Measurements from ENCODE around the gene TIGAR.

The TIGAR gene

DNA sequence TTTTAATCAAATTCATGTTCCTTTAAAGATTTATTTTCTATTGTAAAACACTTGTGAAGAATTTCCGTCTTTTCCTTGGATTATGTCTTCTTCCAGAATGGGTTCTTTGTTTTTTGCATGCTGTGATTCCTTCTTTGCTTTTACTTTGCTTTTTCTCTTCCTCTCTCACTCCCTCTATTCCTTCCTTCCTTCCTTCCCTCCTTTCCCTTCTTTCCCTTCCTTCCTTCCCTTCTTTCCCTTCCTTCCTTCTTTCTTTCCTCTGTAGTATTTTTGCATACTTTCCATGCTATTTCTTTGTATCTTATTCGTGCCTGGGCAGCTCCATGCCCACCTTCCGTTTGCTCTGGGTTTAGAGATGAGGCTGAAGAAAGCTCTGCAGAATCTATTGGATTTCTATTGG lies 80.1 kb downstream of the TIGAR start:
- TF ChIP-seq, protein P1, sequence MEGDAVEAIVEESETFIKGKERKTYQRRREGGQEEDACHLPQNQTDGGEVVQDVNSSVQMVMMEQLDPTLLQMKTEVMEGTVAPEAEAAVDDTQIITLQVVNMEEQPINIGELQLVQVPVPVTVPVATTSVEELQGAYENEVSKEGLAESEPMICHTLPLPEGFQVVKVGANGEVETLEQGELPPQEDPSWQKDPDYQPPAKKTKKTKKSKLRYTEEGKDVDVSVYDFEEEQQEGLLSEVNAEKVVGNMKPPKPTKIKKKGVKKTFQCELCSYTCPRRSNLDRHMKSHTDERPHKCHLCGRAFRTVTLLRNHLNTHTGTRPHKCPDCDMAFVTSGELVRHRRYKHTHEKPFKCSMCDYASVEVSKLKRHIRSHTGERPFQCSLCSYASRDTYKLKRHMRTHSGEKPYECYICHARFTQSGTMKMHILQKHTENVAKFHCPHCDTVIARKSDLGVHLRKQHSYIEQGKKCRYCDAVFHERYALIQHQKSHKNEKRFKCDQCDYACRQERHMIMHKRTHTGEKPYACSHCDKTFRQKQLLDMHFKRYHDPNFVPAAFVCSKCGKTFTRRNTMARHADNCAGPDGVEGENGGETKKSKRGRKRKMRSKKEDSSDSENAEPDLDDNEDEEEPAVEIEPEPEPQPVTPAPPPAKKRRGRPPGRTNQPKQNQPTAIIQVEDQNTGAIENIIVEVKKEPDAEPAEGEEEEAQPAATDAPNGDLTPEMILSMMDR (IDR thresholded peaks at IDR 0.05; ENCODE audit: low read depth, low read length), result no peak
- no peak for DNase-seq (ENCODE audit: low read depth in 2 of 2)
- no peak overlapping the region for H3K4me3 ChIP-seq (replicated peaks in 1 of 2; ENCODE audit: low read depth in 2 of 2, low read length in 2 of 2)

DNA sequence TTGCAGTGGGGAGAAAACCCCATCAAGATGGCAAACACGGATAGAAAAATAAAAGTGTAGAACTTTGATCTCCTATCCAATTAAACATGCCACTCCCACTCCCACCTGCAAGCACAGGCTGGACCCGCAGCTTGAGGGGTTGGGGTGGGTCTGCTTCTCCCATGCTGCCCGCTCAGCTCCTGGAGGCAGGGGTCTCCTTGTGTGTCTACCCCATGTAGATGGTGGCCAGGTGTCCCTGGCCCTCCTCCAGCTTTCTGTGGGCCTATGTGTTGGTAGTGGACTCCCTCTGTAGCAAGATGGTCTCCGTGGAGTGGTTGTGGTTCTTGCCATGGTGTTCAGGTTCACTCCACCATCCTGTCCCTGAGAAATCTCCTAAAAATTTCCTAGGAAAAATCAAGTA lies 82.0 kb downstream of the TIGAR start:
- H3K4me3 ChIP-seq (replicated peaks in 1 of 2; ENCODE audit: low read depth in 2 of 2, low read length in 2 of 2), result no peak overlapping the region
- TF ChIP-seq, protein P1 (IDR thresholded peaks at IDR 0.05; ENCODE audit: low read depth, low read length), result no peak
- no peak for DNase-seq (ENCODE audit: low read depth in 2 of 2)
